ENCODE data around the gene EML1.
A peak's percentile ranks its signal among the peaks of the same experiment; 100 is the strongest.

Gene EML1

GRCh38 chr14:99943620-99944019 lies 150.4 kb downstream of the EML1 start:
- no peak for DNase-seq

- no peak for DNase-seq
Observed at GRCh38 chr14:99944241-99944651, 151.0 kb downstream of the EML1 start.

DNA sequence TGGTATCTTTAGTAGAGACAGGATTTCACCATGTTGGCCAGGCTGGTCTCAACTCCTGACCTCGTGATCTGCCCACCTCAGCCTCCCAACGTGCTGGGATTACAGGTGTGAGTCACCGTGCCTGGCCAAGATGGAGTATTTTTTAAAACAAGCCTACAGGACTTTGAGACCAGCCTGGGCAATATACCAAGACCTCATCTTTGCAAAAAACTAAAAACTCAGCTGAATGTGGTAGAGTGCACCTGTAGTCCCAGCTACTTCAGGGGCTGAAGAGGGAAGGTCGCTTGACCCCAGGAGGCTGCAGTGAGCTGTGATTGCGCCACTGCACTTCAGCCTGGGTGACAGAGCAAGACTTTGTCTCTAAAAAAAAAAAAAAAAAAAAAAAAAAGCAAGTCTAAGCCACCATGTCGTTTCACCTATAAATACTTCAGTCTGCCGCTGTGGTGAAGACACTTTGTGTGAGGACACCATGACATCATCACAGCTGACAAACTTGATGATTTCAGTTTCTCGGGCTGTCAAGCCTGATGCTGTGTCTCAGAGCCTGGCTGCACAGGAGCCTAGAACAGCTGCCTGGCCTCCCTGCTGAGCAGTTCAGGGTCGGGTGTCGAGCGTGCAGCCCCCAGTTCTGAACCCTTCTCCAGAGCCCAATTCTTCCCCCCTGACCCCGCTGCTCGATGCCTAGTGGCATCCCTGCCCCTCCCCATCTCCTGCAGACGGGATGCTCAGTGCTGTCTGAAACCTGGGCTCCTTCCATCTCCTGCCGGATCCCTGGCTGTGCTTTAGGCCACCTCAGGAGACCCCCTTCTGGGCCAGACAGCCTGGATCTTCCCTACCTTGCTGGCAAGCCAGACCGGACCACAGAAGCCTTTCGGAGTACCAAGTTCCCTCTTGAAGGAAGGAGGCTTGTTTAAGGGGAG lies 152.8 kb downstream of the EML1 start:
- no peak for DNase-seq

GRCh38 chr14:99946652-99947489 lies 153.7 kb downstream of the EML1 start:
- peak; percentile 56 for DNase-seq

DNA sequence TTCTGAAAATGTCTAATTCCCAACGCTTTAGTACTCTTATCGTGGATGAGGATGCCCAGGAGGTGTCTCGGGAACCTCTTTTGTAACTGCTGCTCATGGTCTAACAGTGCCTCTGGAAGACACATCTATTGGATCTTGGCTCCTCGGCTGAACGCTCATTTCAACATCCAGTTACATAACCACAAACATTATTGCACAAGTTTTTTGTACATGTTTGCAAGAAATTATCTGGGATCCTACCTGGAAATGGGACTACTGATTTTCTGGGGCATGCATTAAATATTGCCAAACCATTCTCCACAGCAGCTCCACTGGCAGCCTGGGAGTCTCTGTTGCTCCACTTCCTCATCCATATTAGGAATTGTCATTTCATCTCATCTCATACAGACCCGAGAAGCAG lies 154.5 kb downstream of the EML1 start:
- DNase-seq, result no peak

DNA sequence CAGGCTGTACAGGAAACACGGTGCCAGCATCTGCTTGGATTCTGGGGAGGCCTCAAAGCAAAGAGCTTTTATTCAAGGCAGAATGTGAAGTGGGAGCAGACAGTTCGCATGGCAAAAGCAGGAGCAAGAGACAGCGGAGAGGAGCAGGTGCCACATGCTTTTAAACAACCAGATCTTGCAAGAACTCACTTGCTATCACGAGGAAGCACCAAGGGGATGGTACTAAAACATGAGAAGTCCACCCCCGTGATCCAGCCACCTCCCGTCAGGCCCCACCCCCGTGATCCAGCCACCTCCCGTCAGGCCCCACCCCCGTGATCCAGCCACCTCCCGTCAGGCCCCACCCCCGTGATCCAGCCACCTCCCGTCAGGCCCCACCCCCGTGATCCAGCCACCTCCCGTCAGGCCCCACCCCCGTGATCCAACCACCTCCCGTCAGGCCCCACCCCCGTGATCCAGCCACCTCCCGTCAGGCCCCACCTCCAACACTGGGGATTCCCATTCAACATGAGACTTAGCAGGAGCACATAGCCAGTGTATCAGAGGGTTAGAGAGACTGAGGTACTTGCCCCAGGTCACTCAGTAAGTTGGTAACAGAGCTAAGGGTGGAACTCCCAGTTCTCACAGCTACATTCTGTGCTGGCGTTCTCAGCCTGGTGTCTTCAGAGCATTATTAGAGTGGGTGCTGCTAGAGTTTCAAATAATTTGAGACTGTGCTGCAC lies 156.0 kb downstream of the EML1 start:
- peak; percentile 11 for DNase-seq

GRCh38 chr14:99950181-99950580 lies 157.0 kb downstream of the EML1 start:
- DNase-seq, result no peak

DNA sequence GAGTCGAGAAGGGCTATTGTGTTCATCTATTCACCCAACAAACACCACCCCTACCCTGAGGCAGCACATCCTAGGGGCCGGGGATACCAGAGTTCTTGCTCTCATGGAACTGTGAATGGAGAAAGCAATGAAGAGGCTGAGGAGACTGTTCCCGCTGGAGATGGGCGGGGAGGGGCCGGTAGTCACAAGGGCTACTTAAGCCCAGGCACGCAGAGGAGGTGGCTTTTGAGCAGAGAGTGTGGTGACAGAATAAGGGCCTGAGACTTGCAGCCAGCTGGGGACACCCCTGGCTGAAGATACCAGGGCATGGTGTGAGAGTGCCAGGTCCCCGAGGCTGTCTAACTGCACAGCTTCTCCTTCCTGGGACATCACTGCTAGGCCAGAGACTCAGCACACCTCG lies 157.9 kb downstream of the EML1 start:
- no peak for DNase-seq

DNA sequence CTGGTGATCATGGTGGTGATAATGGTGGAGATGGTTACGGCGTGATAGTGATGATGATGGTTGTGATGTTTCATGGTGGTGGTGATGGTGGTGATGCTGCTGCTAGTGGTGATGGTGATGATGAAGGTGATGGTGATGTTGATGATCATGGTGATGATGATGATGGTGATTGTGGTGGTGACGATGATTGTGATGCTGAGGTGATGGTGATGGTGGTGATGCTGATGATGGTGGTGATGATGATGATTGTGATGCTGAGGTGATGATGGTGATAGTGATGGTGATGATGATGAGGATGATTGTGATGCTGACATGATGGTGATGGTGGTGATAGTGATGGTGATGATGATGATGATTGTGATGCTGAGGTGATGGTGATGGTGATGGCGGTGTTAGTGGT lies 158.8 kb downstream of the EML1 start:
- no peak for DNase-seq

DNA sequence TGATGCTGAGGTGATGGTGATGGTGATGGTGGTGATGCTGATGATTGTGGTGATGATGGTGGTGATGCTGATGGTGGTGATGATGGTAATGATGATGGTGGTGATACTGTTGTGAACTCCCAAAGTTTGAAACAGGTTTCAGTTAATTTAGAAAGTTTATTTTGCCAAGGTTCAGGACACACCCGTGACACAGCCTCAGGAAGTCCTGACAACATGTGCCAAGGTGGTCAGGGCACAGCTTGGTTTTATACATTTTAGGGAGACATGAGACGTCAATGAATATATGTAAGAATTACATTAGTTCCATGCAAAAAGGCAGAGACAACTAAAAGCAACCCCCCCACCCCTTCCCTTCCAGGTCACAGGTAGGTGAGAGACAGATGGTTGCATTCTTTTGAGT lies 159.2 kb downstream of the EML1 start:
- no peak for DNase-seq

DNA sequence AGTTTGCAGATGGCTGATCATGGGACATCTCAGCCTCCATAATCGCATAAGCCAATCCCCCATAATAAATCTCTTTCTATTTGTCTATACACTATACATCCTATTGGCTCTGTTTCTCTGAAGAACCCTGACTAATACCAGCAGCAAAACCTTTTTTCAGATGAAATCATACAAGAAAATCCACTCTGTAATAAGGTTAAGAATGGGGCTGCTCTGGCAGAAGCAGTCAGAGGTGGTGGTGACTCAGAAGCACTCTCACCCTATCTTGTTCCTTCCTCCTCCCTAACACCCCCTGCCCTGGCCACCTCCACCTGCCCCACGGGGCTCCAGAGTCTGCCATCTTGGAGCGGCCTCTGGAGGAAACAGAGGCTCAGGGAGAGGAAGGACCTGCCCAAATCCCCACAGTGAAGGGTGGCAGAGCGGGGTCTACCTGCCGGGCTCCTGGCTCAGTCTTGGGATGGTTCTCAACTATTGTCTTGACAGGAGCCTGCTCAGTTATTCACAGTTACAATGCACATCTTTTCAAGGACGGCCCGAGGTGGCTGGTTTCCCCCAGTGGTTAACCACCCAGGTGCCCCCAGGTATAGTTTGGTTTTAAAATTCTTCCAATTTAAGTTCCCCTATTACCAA lies 162.7 kb downstream of the EML1 start:
- no peak for DNase-seq

GRCh38 chr14:99958380-99958779 lies 165.2 kb downstream of the EML1 start:
- DNase-seq, result no peak

DNA sequence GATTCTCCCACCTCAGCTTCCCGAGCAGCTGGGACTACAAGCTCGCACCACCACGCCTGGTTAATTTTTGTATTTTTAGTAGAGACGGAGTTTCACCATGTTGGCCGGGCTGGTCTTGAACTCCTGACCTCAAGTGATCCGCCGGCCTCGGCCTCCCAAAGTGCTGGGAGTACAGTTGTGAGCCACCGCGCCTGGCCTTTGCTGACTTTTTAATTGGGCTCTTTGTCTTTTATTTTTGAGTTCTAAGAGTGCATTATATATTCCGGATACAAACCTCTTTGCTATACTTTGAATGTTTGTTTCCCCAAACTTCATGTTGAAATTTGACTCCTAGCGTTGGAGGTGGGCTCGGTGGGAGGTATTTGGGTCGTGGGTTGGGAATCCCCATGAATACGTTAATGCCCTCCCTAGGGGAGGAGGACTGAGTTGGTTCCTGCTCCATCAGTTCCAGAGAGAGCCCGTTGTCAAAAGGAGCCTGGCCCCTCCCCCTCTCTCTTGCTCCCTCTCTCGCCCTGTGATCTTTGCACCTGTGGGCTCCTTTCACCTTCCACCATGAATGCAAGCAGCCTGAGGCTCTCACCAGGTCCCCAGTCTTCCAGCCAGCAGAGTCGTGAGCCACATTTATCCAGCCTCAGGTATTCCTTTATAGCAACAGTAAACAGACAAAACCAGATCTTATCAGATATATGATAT lies 168.8 kb downstream of the EML1 start:
- no peak for DNase-seq

GRCh38 chr14:99964979-99965378 lies 171.8 kb downstream of the EML1 start:
- DNase-seq, result no peak

GRCh38 chr14:99966037-99966835 lies 173.0 kb downstream of the EML1 start:
- DNase-seq, result no peak

GRCh38 chr14:99966912-99967311 lies 173.7 kb downstream of the EML1 start:
- DNase-seq, result no peak

DNA sequence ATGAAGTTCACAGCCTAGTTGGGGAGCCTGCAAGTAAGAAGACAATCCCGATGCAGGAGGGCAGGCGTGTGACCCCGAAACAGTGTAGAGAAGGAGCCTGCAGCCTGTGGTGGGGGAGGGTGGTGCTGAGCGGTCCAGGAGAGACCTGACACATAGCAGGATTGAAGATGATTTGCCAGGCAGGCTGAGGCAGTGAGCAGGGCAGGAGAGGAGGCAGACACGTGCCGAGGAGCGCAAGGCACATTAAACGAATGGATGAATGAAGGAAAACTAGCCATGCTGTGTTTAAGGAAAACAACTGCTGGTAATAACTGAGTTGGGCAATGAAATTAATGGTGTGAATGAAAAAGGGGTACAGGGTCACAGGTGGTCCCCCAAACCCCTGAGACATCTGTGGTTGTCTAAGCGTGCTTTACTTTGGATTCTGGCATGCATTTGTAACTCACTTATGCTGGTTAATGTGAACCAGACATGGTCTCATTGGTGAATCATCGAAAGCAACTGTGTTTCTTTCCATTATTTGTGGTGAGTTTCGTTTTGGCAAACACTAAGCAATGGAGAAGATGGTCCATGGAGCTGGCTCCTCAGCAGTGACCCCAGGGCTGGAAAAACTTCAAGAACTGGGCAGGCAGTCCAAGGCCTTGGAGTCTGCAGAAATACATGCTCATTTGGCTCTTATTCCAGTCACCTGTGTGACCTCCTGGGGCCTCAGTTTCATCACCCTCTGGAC lies 175.1 kb downstream of the EML1 start:
- no peak for DNase-seq

DNA sequence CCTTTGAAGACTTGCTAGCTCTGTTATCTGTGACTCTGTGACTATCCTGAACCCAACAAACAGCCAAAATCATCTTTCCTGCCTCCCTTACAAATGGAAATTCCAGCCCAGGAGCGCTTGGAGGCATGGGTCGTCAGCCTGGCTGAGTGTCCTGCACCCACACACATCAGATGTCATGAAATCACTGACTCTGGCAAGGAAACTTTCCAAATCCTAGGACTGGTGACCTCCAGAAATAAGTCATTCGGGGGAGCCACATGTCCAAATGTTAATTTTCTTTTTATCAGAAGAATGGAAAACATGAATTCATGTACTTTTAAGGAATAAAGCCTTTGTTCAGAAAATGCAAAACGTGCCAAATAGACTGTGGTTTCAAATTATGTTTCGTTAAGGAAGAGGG lies 175.7 kb downstream of the EML1 start:
- no peak for DNase-seq

GRCh38 chr14:99969673-99970322 lies 176.6 kb downstream of the EML1 start:
- DNase-seq, result no peak

Measured in NCI-H748 treated with DMSO at 0.1 percent for 48 hours (cell line).